HG03439 (cell line): ENCODE results near the gene SBNO2.

Experiments
- ATAC-seq: cut with Tn5 transposase; IDR thresholded peaks from one replicate; pipeline ENCODE4 v1.9.1; 2021; ENCODE audit warnings: mild to moderate bottlenecking, moderate library complexity; ENCODE audit not compliant: unreplicated experiment

SBNO2 gene

DNA sequence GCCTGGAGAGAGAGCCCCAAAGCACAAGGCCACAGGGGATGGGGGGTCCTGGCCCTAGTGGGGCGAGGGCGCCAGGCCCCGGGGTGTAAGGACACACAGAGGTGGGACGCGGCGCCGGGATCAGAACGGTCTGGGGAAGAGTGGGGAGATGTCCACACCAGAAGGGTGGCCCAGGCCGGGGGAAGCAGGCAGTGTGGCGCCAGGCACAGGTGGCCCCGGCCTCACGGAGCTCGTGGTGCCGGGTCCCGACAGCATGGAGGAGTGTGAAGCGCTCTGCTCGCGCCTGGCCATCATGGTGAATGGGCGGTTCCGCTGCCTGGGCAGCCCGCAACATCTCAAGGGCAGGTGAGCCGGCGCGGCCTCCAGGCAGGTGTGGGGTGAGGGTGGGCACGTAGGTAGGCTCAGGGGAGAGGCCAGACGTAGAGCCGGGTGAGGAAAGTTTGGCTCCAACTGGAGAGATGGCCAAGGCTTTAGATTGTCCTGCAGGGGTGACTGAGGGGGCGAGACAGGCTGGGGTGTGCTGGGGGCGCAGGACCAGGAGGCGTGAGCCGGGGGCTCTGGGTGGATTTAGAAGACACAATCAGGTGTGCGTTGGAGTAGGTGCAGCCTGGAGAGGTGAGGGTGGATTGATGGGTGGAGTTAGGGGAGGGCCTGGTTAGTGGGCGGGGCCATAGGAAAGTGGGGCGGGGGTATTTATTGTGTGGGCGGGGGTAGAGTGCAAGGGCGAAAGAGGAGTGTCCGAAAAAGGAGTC, 110.0 kb downstream of the SBNO2 start:
- no peak for ATAC-seq

DNA sequence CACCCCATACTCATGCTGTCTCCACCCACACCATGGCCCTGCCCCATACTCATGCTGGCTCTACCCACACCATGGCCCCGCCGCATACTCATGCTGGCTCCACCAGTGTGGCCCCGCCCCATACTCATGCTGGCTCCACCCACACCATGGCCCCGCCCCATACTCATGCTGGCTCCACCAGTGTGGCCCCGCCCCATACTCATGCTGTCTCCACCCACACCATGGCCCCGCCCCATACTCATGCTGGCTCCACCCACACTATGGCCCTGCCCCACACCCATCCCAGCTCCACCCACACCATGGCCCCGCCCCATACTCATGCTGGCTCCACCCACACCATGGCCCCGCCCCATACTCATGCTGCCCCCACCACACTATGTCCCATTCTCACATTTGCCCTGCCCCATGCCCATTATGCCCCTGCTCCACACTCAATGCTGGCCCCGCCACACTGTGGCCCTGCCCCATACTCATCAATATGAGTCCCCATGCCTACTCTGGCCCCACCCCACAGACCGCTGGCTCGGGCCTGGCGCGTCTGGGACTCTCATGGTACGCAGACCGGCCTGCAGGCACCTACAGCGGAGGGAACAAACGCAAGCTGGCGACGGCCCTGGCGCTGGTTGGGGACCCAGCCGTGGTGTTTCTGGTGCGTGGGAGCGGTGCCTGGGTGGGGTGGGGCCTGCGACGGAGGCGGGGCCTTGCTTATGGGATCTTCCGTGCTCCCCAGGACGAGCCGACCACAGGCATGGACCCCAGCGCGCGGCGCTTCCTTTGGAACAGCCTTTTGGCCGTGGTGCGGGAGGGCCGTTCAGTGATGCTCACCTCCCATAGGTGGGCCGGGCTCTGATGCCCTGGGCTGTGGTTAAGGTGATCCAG, 110.8 kb downstream of the SBNO2 start:
- ATAC-seq, result no peak

DNA sequence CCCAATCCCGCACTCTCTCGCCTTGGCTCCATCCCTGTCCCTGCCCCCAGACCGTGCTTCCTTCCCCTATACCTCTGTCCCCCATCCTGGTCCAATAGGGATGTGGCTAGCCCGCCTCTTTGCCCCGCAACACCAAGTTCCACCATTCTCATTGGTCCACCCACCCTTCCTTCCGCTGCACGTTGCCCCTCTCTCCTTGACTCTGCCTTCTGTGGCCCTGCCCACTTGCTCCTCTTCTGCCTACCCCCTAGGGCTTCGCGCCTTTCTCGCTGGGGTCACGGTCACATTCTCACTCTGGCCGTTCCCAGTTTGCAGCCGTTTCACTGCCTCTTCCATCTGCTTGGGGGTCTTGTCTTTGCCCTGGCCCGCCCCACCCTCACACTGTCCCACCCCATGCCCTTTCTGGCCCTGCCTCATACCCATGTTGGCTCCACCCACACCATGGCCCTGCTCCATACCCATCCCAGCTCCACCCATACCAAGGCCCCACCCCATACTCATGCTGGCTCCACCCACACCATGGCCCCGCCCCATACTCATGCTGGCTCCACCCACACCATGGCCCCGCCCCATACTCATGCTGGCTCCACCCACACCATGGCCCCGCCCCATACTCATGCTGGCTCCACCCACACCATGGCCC, 111.6 kb downstream of the SBNO2 start:
- ATAC-seq, result no peak

DNA sequence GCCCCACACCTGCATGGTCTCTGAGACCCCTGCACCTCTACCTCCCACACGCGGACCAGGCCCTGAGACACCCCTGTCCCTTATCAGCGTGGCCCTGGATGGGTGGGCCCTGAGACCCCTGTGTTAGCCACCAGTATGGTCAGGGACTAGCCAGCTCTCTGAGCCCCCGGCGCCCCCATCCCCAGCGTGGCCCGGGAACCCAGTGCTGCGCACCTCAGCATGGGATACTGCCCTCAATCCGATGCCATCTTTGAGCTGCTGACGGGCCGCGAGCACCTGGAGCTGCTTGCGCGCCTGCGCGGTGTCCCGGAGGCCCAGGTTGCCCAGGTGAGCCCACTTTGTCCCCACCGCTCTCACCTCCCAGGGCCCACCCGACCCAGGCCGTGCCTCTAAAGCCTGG, 112.1 kb downstream of the SBNO2 start:
- no peak for ATAC-seq

DNA sequence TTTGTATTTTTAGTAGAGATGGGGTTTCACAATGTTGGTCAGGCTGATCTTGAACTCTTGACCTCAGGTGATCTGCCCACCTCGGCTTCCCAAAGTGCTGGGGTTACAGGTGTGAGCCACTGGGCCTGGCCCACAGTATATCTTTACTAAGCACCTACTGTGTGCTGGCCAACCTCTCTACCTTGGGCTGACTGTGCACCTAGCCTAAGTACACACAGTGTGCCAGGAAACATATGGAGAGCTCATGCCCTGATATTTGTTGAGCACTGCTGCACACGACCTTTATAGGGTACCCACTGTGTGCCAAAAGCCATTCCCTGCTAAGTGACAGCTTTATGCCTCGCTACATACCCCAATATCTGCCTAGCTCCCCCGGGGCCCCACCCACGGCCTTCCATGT, 113.4 kb downstream of the SBNO2 start:
- ATAC-seq, result no peak

DNA sequence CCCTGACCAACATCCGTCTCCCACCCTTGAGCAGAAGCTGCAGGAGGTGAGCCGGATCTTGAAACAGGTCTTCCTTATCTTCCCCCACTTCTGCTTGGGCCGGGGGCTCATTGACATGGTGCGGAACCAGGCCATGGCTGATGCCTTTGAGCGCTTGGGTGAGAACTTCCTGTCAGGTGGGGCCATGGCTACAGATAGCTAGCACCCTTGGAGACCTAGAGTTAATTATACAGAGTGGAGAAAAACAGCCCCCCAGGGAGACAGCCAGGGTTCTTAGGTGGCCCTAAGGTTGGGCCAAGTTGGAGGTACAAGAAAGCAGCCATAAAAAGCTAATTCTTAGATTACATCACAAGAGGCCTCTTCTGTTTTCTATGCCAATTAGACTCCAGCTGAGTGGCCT, 116.0 kb downstream of the SBNO2 start:
- no peak for ATAC-seq
